Measurements from ENCODE around the gene MINDY3.
"Not testable (repeated sequence)": the region's sequence is repeated elsewhere in the genome, so short reads cannot be mapped to it uniquely, and the experiment has no call there.

Gene MINDY3

DNA sequence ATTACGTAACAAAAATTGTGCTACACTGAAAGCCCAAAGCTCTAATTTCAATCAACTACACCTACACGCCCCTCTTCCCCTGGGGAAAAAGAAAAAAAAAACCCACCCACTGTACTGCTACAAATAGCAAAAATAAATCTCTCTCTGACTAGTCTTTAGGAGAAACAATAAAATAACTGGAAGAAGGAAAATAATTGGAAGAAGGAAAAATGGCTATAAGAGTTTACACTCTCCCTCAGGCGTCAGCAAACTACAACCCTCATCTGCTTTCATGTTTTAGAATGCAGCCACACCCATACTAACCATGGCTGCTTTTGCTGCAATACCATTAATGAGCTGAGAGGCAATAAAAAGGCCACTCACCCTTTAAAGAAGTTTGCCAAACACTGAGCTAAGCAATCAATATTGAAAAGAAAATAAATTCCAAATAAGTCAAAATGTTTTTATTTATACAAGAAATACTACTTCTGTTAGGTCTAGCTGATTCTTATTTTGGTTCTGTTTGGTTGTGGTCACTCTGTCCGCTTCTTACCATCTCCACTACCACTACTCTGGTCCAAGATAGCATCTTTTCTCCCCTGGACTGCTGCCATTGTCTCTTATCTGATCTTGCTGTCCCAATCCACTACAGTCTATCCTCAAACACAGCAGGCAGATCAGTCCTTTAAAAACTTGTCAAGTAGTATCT, 3.8 kb downstream of the MINDY3 start:
- DNase-seq, result no peak

DNA sequence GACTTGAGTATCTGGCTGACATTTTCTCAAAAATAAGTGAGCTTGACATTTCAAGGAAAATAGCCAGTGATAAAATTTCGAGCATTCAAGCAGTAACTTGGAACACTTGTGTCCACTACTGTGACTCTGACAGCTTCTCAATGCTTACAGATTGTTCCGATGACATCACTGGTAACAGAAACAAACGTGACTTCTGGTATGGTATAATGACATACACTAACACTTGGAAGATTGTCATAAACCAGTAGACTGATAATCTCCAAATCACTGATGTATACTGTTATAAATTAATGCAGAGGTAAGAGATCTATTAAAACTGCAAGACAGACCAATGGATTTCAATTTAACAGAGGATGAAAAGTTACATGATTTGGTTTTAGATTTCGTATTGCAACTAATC, 6.5 kb downstream of the MINDY3 start:
- DNase-seq, result no peak

DNA sequence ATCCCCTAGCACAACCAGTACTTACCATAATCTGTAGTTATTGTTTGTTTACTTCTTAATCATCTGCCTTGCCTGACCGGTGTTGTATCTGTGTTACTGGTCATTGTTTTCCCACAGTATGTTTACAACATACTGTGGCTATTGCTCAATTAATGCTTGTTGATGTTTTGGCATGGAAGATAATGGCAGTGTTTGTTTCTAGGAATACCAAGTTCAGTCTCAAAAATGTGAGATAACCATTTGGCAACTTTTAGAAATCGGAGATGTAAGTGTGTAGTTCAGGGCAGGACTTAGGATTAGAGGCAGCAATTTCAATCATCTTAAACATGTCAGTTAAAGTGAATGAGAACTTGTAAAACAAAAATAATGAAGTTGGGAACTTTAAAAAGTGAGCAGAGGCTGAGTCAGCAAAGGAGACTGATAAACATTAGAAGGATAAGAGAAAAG, 8.2 kb downstream of the MINDY3 start:
- no peak for DNase-seq

DNA sequence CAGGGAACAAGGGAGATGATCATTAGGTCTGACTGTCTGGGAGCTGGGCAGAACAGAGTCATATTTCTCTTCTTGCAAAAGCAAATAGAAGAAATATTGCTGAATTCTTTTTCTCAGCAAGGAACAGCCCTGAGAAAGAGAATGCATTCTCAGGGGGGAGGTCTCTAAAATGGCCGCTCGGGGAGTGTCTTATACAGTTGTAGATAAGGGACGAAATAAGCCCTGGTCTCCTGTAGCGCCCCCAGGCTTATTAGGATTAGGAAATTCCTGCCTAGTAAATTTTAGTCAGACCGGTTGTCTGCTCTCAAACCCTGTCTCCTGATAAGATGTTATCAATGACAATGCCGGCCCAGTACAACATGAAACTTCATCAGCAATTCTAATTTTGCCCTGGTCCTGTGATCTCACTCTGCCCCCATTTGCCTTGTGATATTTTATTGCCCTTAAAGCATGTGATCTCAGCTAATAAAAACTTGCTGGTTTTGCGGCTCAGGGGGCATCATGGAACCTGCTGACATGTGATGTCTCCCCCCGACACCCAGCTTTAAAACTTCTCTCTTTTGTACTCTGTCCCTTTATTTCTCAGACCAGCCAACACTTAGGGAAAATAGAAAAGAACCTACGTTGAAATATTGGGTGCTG, 9.8 kb downstream of the MINDY3 start:
- DNase-seq, result not testable (repeated sequence)

DNA sequence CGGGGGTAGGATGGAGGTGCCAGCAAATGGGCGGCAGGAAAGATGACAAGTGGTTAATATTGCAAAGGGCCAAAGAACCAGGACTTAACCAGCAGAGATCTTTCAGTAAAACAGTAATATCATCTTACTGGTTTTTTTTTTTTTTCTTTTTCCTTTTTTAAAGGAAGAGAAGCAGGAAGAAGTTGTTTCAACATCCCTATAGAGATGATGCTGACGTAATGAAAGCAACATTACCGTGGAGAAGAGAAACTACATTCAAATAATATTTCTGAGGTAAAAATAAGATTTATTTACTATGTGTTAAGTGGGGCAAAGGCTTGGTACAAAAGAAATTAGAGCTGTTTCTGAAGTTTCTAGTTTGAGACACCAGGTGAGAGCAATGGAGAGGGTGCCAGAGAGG, 11.0 kb downstream of the MINDY3 start:
- no peak for DNase-seq

DNA sequence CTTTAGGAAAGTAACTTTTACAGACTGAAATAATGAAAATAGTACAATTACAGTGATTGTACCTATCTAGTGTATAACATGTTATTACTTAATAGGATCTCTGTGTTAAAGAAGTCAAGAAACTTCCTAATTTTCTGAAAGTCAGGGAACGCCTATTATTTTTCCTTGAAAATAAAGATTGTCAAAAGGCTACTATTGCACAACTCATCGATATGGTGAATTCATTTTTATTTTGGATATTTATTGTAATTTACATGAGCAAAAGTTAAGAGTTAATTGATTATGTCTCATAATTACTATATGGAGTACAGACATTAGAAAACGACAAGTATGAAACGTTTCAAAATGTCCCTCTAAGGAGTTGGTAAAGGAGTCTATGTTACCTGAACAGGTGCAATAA, 12.8 kb downstream of the MINDY3 start:
- no peak for DNase-seq

DNA sequence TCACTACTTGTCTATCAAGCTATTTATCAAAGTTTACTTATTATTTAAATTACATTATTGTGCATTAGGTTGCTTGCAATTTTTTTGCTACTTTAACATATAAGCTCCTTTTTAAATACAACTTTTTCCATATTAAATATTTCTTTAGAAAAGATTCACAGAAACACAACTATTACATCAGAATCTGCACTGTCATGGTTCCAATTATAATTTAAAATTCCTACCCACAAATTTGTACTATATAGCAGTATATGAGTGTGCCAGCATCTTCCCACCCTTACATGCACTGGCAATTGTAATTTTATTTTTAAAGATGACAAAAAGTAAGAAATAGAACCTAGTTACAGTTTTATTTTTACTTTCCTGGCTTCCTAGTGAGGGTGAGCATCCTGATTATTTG, 15.8 kb downstream of the MINDY3 start:
- DNase-seq, result no peak

DNA sequence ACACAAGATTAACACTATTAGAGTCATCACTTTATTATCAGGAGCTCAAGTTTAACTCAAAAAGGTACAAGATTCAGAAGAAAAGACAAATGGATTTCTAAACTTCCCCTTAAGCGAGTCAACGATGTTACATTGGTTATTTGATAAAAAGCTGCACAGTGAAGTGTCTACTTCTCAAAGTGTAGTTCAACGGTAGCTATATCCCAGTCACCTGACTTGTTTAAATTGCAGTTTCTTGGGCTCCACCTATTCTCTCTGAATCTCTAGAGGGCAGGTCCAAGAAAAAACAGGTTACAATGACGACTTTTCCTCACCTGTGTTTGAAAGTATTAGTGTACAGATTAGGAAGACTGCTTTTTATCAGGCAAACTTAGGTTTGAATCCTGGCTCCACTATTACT, 16.6 kb downstream of the MINDY3 start:
- DNase-seq, result no peak

DNA sequence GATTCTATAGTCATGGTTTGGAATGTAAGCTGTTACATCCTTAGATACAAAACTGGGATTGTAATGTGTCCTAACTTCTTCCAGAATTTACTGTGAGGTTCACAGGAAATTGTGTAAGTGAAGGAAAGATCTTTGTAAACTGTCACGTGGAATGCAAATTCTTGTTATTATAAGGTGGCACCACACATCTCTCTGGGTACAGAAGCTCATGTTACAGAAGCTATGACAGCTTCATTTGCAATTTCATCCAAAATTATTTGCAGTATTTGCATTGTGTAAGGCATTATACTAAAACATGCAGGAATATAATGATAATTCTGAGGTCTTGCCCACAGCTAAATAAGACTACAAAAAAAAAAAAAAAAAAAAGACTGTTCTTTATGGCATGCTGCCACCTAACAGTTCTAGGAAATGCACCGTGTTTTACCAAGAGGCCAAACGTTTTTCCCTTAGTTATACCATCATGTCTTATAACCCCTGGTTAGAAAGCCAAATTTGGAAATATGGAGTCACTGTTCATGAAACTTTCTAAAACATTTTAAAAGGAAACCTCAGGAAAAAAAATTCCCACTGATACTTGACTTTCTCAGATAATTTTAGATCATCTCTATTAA, 17.6 kb downstream of the MINDY3 start:
- no peak for DNase-seq

DNA sequence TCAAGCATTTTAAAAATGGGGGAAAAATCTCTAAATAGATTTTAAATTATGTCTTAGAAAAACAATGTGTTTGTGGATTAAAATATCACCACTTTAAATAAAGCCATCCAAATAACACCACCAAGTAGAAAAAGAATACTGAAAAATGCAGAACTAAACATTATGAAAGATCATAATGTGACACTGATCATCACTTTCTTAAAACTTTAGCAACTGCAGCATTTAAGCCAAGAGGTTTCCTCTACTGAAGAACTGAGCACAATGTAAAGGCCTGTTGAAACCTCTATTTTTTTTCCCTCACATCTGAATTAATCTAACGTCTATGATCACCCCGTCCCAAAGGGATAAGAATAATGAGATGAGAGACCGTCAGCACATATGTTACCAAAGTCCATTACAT, 18.6 kb downstream of the MINDY3 start:
- DNase-seq, result no peak

DNA sequence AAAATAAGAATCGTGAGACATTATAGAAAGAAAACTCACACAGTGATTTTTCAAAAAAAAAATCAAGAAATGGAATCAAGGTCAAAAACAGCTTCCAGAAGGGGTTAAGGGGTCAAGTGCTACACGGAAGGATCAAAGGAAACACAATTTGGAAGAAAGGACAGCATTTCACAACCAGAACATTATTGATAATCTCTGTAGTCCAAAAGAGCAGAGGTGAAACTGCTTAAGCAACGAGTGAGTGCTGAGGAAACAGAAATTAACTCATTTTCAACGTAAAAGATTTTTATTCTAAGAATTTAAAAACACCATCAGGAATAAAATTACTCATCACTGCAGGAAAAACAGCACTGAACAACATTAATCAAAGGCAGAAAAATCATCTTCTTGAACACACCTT, 23.5 kb downstream of the MINDY3 start:
- no peak for DNase-seq

DNA sequence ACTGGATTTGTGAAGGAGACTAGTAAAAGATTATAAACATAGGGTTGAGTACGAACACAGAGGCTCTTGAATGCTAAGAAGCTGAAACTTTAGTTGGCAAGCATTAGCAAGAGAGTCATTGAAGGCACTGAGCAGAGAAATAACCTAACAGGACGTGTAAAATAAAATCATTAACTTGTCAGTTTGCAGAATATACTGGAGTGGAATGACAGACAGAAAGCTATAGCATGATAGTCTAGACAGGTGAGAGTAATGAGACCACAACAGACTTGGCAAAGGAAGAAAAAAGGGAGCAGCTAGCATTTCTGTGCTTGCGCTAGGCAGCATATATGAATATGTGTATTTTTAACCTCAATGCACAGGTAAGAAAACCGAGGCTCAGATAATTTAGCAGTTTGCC, 30.8 kb downstream of the MINDY3 start:
- no peak for DNase-seq

DNA sequence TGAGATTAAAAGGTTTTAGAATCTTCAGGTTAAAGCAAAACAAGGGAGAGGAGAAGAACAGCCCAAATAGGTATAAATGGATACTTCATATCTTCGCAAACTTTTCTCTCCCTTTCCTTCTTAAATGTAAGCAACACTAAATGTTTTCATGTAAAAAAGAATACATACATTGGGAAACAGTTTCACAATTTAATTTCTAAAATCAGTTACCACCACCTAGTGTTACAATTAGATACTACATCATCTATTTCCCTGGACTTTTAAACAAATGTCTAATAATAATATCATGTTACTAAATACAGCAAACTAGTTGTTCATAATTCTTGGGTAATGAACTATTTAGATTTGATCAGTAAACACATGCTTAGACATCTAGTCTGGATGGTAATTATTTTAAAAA, 35.8 kb downstream of the MINDY3 start:
- no peak for DNase-seq

DNA sequence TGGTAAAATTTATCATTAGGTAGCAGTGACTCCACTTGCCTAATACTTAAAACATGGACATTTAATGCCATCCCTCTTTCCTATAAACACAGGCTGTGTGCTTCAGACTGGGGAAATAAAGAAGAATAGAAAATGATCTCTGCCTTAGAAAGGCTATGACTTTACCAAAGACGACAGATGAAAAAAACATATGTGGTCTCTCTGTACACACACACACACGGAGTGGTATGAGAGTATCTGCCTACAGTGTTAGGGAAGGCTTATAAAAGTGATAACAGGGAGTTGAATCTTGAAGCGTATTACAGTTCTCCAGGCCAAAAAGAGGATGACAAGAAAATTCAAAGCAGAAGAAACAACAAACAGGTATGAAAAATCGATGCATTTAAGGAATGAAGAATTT, 38.2 kb downstream of the MINDY3 start:
- DNase-seq, result no peak

DNA sequence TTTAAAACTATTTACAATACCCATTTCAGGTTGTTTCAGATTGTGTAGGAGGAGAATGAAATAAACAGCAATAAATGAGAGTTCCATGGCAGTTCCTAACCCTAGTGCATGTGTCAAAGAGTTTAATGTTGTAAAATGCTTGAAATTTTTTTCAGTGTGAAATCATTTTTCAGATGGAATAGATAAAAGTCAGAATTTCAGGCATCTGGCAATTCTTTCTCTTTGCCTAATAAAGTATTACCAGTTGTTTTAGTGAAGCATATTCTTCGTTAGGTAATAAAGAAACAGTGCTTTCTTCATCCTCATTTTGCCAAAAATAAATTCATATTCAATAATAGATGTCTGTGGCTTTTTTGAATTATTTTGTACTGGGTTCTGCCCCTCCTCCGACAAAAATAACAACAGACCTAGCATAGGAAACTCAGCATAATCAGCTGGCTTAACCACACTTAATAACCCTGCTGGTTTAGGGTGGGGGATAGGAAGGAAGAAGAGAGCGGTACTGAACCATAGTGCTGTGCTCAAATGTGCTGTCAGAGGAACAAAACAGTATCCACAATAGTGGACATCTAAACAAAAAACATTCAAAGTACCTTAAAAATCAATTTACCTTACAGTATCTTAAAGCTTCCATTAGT, 39.1 kb downstream of the MINDY3 start:
- no peak for DNase-seq

DNA sequence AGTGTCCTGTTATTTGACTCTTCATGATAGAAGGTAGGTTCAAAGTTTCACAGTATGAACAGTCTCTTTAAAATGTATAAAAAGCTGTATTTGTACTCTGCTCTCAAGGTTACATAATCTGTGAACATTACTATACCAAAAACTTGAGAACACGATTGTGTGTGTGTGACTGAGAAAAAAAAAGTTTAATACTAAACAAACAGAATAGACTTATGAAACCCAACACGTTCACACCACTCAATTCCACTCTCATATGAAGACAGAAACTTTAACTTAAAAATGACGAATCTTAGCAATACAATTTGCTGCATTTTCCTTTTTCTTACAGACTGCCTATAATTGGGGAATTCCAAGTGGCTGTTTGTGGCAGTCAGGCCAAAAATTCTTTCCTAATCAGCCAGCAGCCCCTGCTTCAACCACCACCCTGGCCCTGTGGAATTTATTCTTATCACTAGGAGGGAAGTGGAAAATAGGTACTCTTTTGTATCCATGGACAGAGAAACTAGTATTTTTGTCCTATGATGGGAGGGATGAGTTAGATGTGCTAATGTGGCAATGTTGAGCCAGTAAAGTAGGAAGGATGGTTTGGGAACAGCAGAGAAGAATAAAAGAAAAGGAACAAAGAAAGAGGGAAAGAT, 42.8 kb downstream of the MINDY3 start:
- DNase-seq, result no peak

DNA sequence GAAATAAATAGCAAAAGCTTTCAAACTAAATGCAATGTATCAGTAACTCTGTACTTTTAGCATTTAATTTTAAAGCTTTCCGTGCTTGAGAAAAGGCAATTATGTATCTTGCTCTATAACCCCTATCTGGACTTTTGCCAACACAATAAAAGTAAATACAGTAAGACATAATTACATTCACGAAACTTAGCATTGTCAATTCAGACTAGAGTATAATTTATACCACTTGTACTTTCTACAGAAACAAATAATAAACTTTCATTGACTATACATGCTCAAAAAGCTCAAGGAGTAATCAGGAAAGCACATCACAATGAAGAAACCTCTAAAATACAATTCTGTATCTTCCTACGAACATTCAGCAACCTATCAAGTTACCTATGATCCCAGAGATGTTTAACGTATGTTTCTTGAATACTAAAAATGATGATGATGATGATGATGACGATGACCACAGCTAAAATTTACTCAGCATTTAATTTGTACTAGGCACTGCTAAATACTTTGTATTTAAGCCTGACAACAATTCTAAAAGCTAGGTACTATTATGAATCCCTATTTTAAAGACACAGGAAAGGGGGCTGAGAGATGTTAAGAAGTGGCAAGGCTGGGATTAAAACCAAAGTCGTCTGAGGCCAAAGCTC, 44.9 kb downstream of the MINDY3 start:
- no peak for DNase-seq

DNA sequence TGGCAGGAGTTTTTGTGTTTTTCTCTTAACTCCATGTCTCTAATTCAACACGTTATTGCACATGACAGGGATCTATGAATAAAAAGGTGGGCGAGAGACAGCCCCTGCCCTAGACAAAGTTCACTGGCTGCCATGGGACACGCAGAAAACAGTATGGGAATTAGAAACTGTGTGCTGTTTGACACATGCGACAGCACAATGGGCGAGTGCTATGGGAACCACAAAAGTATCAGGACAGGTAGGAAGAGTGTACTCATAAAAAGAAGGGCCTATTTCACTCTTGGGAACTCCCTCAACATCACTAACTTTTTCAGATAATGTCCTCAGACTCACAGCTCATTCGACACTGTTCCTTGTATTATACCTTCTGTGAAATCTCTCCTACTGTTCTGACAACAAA, 45.7 kb downstream of the MINDY3 start:
- no peak for DNase-seq

DNA sequence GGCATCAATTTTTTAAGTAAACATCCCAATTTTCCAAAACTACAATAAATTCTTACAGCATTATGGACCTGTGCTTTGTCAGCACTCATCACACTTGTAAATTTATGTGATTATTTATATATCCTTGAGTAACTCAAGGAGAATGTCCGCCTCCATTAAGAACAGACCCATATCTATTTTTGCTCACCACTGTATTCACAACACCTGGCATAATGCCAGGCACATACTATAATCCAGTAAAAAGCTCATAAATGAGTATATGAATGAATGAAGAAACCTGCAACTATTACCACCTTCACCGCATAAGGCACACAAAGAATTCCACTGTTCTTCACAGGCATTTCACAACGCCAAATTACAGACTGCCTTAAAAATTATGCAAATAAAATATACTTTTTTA, 46.9 kb downstream of the MINDY3 start:
- no peak for DNase-seq

DNA sequence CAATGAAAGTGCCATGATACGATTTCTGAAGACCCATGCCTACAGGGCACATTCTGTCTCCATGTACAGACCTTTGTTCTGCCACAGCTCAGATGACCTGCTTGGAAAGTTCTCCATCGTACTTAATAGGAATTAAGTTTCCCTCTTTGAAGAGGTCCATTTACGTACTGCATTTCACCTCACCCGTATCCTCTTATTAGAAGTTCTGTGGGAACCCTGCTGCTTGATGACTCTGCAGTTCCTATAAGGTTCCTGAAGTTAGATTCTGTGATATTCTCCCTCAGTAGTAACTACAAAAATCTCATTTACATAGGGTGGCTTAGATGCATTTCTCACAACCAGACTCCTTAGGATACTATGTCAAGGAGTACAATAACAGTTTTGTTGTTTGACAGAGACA, 50.9 kb downstream of the MINDY3 start:
- no peak for DNase-seq

DNA sequence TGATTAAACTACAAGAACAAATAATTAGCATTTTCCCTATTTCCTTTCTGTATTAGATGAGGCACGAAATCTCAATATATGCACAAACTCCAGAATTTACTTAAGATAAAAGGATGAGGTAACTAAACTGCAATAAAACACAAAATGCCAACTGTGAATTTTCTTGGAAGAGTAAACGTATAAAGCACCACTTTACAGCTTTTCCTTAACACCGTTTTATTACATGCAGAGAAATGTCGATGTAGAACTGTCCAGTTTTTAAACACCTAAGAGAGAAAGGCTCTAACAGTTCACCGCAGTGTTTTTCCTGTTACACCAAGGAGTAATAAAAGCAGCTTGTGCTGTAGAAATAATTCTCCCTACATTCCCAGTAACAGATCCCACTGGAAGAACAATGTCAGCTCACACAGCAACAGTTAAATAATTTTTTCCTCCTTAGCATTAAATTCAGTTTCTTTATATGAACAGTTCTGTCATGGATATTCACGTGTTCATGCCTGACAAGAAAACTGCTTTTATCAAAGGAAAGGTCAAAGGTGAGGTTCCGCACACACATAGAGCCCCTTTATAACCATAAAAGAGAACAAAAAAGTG, 52.0 kb downstream of the MINDY3 start:
- DNase-seq, result no peak

DNA sequence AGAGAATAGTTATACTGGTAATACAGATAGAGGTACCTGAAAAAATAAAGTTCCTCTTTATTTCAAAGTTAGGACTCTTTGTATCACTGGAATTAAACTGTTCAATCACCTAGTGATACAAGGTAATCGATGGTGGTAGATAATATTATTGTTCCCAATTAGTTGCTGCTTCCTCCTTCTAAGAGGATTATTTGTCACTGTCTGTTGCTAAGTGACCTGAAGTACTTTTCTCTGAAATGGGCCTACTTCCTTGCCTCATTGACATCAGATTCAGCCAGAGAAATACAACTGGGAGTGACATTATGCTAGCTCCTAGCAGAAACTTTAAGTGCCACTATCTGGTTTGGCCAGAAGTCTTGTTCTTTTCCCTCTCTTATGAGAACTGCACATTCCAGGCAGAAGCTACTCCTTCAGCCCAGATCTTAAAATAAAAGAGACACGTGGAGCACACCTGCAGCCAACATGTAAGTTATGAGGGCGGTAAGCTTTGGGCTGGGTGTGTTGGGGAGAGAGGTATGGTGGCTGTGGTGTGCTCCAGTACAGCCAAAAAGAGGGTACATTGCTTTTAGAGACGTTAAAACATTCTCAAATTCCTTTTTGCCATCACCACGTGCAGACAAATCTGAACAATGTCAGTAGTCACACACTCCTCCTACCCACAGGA, 54.8 kb downstream of the MINDY3 start:
- no peak for DNase-seq
